ENCODE results near the gene KIF13A. TPM values are rescaled to one million over a fixed set of nuclear protein-coding genes. Genes with fewer than 3 reads are reported as not detected.
"Not testable (repeated sequence)": the region's sequence is repeated elsewhere in the genome, so short reads cannot be mapped to it uniquely, and the experiment has no call there.

The KIF13A gene
- total RNA-seq, 1 donor from 2014 or later, result 27.8 TPM

GRCh38 chr6:17931227-17931626, 56.2 kb downstream of the KIF13A start:
- DNase-seq, result no peak

DNA sequence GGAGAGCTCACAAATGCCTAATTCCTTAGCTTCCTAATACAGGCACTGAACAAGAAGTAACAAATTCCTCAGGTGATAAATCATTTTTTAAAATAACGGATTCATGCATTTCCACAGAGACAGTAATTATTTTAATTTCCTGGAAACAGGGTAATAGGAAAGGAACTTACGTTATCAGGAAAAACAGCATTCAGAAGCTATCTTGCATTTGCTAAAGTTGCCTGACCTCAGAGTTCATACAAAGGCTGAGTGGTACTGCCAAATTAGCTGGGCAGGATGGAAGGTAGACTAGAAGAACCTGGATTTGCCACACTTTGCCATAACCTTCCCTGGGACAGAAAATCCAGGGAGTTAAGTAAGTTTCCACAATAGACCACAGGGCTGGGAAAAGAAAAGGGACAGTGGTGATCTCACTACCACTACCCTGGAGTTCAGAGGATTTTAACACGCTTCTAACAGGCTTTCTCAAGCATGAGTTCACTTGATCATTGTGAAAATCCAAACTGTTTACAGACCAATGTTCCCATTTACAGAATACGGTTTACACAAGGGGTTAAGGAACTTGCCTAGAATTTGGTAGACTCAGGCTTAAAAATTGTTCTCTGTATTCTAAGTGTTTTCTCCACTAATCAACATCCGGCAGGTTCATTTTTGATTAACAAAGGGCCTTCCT, 57.0 kb downstream of the KIF13A start:
- DNase-seq, result no peak

DNA sequence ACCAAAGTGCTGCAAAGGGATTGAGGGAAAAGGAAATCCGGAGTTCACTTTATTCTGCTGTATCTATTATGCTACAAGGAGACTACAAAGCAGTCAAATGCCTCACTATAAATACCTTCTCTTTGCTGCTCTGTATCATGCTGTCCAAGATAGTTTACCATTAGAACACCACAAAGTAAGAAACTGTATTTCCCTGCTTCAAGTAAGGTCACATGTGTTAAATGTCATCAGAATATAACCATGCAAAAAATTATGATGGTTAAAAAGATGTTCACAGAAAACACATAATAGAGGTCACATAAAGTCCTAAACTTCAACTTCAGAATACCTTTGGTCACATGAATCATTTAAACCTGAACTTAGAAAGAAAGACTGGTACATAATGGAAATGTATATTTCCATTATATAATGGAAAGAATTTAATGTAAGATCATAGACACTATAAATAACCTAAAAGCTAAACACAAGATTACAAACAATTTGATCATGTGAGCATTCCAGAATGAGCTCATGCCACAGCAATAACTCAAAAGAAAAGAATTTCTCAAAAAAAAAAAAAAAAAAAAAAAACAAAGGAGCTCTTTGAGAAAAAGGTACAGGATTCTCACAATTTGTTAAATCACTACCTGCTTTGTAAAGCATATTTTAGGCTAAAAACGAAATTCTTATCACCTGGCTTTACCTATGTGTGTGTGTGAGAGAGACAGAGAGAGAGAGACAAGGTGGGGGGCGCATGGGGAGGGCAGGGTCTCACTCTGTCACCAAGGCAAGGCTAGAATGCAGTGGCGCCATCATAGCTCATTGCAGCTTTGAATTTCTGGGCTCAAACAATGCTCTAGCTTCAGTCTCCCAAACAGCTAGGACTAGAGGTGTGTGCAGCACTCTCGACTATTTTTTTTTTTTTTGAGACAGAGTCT, 58.7 kb downstream of the KIF13A start:
- no peak for DNase-seq

DNA sequence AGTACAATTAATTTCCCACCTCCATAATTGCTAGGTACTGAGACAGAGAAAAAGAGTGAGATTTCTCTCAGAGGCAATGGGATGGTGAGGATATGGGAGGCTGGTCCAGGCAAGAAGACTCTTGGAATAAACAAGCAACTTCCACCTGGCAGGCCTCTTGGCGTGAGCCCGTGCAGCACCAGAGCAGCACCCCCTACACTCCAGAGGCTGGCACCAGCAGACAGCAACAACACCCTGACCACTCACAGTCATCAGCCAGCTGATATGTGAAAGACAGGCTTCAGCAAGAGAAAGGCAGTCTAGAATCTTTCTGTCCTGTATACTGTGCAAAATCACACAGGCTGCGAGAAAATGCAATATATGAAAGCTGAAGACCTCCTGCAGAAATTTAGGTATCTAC, 59.7 kb downstream of the KIF13A start:
- no peak for DNase-seq

GRCh38 chr6:17923401-17923863, 64.0 kb downstream of the KIF13A start:
- DNase-seq, result no peak

DNA sequence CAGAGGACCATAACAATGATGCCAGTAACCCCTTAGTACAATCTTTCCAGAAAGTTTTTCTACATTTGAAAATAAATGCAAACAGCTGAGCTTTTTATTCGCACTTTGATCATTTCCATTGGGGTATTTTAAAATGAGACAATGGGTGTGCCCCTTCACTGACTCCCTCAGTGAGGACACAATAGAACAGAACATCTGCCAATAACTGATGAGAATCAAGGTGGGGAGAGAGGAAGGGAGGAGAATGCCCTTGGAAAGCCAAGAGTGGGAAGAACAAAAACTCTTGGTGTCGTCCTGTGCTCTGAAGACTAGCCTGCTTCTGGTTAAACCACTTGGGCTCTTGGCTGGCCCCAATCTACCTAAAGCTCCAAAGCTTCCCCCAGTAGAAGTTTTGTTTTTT, 66.0 kb downstream of the KIF13A start:
- DNase-seq, result no peak

DNA sequence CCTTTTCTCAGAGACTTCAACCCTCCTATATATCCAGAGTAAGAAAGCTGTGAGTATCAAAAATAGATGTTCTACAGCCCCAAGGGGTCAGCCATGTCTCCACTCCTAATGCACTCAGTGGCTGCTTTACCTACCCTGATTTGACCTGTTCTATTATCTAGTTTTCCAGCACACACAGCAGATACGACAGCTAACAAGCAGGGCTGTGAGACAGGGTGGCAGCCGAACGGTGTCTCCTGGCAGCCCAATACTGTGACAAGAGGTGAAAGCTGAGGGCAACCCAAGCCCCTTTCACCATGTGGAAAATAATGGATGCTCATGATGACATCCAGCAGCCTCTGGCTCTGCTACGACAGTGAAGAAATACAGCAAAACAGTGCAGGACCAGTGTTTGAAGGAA, 67.9 kb downstream of the KIF13A start:
- DNase-seq, result no peak

DNA sequence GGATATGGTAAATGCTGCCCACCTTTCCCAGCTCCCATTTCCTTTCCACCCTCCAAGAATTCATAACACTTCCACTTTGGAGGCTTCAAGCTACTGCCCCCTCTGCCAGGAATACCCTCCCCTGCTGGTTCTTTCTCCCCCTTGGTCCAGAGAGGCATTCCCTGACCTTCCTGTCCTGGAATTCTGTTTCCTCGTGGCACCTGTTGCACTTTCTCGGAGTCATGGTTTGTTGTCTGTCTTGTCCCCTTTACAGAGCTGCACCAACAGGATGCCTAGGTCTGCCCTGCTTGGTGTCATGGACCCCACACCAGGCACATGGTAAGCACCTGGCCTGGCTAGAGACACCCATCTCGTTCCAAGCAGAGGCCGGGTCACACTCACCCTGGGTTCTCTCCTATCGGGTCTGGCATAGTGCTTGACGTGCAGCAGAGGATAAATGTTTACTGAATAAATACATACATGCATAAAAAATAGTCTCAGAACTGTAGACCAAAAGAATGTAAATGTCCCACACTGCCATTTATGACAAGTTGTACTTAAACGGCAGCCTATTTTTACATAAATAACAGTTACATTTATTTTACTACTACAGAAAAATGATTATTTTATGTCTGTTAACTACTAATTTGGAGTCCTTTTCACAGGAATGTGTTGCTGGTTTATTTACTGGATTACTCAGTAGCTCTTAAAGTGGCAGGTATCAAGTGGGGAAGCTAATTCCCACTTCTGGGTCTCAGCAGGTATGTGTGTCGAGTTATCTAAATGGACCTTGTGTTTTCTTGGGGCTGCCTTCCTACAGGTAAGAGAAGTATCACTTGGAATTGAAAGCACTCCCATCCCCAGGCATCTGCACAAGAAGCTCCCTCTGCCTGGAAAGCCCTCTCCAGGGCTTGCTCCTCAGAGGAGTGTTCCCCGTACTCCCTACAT, 69.3 kb downstream of the KIF13A start:
- no peak for DNase-seq

GRCh38 chr6:17914651-17915050, 72.8 kb downstream of the KIF13A start:
- no peak for DNase-seq

DNA sequence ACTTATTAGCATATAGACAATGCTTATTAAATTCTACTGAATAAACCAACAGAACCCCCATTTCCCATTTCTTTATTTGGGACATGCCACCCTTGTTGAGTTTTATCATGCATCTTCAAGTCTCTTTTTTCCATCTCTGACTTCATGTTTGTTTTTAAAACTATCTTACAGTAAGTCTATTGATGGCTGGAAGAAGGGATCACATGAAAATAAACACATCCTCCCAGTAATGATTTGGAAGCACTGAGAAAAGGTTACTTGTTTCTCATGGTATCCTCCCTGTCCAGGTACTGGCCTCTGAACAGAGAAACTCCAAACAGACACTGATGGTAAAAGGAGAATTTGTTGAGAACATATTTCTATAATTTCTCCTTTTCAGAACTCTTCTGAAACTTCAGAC, 74.9 kb downstream of the KIF13A start:
- no peak for DNase-seq

- DNase-seq, result not testable (repeated sequence)
Observed at GRCh38 chr6:17911656-17912055, 75.8 kb downstream of the KIF13A start.

DNA sequence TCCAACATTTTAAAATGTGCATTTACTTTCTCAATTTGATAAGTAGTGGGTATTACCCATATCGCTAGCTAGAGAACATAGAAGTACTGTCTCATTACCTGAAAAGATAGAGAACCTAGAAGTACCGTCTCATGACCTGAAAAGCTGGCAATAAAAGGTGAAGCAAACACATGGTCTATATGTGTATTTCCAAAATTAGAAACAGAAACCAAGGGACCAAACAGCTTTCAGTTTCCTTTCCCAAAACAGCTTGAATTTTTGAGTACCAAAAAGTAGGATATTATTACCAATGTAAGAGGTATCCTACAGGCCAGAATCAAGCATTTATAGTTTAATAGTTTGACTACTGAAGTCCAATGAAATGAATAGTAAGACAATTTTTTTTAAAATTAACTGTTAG, 77.2 kb downstream of the KIF13A start:
- DNase-seq, result no peak

- no peak for DNase-seq
Observed at GRCh38 chr6:17908831-17909230, 78.6 kb downstream of the KIF13A start.

- DNase-seq, result peak; percentile 21
Observed at GRCh38 chr6:17907406-17908229, 79.8 kb downstream of the KIF13A start.

DNA sequence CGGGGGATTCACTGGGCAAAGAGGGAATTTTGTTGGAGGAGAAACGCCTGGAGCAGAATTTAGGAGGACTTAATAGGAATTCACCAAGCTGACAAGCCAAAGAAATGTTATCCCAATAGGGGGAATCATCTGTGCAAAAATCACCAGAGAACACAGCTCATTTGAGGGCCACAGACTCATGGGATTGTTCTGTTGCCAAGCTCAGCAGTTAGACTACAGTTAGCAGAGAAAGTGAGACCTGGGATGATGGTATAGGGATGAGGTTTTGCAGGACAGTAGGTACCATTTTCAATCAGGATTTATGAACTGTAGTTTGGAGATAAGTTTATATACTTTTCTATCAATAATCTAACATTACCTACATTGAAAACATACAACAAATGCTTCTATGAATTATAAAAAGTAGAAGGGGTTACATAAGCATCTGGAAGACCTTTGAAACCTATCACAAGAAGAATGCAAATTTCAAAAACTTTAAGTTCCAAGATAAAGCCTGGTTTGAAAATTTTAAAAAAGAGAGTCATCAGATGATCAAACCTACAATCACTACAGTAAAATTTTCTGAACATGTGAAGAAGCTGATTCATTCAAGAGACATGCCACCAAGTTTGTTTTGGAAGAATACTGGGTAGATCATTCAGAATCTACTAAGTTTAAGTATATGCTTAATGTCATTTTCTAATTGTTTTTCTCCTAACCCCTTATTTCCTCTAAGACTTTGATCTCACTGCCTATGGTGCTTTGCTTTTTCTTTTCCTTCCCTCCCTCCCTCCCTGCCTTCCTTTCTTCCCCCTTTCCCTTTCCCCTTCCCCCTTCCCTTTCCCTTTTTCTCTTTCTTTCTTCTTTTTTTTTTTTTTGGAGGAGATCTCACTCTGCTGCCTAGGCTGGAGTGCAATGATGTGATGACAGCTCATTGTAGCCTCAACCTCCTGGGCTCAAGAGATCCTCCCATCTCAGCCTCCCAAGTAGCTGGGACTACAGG, 81.5 kb downstream of the KIF13A start:
- DNase-seq, result no peak

DNA sequence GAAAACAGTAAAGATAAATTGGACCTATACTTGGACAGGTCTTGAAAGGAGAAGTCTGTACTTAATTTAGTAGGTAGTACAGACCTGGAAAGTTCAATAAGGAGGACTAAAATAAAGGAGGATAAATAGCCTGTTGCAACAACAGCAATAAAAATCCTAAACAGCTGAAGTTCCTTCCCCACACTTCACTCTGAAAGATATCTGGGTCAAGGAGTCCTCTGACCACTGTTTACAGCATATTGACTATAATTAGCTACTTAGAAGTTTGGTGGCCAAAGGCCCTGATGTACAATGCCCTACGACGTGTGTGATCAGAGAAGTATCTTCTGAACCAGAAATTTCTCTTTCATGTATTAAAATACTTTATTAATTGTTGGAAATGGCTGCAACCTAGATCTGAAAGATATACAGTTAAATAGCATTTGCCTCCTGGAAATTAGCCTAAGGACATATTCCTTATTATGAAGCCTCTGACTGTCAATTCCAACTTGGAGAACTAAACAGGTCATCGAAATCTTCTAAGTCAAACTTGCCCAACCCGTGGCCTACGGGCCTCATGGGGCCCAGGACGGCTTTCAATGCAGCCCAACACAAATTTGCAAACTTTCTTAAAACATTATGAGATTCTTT, 82.8 kb downstream of the KIF13A start:
- DNase-seq, result no peak

DNA sequence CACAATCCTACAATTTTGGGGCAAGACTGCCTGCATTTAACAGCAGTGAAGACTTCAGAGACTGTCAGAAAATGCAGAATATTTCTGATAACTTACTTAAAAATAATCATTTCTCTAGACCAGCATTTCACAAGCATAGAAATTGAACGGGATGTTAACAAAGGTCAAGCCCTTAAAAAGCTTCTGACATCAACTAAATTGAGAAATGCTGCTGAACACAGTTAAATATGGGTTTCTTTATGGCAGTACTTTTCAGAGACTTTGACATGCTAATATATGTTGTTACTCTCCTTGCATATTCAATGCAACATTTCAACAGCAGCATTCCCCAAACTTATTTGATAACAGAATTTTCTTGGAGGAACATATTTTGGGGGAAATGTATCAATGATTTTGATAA, 84.5 kb downstream of the KIF13A start:
- no peak for DNase-seq

DNA sequence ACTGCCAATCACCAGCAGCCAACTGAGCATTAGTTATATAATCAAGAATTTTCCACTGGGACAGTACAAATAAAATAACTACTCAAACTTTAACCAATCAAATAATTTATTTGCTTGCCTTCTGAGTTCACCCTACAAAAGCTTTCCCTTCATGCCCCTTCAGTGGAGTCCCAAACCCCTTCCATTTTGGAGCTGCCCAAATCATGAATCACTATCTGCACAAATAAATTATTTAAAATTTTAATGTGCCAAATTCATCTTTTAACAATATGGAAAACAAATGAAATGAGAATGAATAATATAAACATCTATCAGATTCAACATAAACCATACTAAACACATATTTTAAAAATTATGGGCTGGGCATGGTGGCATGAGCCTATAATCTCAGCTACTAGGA, 85.9 kb downstream of the KIF13A start:
- no peak for DNase-seq

- DNase-seq, result no peak
Observed at GRCh38 chr6:17900011-17900410, 87.4 kb downstream of the KIF13A start.

- DNase-seq, result no peak
Observed at GRCh38 chr6:17899491-17899890, 87.9 kb downstream of the KIF13A start.

Measured in occipital lobe (tissue), 2 donors.